ENCODE results near the gene ZNF479. TPM values are rescaled to one million over a fixed set of nuclear protein-coding genes. Genes with fewer than 3 reads are reported as not detected.
"Not testable (repeated sequence)": the region's sequence is repeated elsewhere in the genome, so short reads cannot be mapped to it uniquely, and the experiment has no call there.

Gene ZNF479
- total RNA-seq, 2 experiments from 2014 or later = not detected

DNA sequence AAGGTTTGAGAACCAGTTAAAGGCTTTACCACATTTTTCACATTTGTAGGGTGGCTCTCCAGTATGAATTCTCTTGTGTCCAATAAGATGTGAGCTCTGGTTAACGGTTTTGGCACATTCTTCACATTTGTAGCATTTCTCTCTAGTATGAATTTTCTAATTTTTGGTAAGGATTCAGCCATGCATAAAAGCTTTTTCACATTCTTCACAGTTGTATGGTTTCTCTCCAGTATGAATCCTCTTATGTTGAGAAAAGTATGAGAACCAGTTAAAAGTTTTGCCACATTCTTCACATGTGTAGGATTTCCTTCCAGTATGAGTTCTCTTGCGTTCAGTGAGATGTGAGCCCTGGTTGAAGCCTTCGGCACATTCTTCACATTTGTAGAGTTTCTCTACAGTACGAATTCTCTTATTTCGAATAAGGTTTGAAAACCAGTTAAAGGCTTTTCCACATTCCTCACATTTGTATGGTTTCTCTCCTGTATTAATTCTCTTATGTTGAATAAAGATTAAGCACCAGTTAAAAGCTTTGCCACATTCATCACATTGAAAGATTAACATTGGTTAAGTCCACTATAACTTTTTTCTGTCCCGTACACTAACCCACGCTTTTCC, 33.2 kb upstream of the ZNF479 start:
- Histone ChIP-seq H3K9me2 (ENCODE audit: insufficient read depth, low read length) (no peaks in the 10 kb centered on the region), H3K9me3 (ENCODE audit: low read length) (0 out of 2 replicates have a peak, but pooled peaks cover 7% of the 10 kb centered on the region), H3K79me2 (ENCODE audit: insufficient read depth, low read depth, low read length) (no peaks in the 10 kb centered on the region), H3K27ac (ENCODE audit: low read depth, low read length, poor library complexity, severe bottlenecking) (no peak overlapping the region), H3K4me2 (ENCODE audit: low read length) (no peak overlapping the region), H2AFZ (ENCODE audit: low read length) (no peak overlapping the region), H4K20me1 (ENCODE audit: insufficient read depth, low read length) (no peaks in the 10 kb centered on the region), H3K4me3 (ENCODE audit: low read depth, low read length, poor library complexity, severe bottlenecking) (no peak overlapping the region), H3K4me1 (ENCODE audit: insufficient read depth, low read length, poor library complexity, severe bottlenecking) (no peaks in the 10 kb centered on the region), H3K36me3 (ENCODE audit: insufficient read depth, low read length) (no peaks in the 10 kb centered on the region)
- intact Hi-C loops (cut with micrococcal nuclease; ENCODE audit: unreplicated experiment) = no loop called here
- TF ChIP-seq CTCF (conservative IDR thresholded peaks at IDR 0.05; ENCODE audit: low read length) = no peak
- no peak for TF ChIP-seq EZH2phosphoT487 (IDR thresholded peaks at IDR 0.05; ENCODE audit: borderline replicate concordance, low read depth, low read length)
- CTCF ChIA-PET (ENCODE audit: unreplicated experiment) = no interaction called here
- no TSS peak for BruUV-seq (replicated peaks)
- POLR2A ChIA-PET = no interaction called here
- DNase-seq (ENCODE audit: low spot score) = no peak

GRCh38 chr7:57120123-57120784, 12.0 kb downstream of the ZNF479 start:
- CTCF ChIA-PET (ENCODE audit: unreplicated experiment); H2AFZ ChIP-seq (ENCODE audit: low read length); H3K79me2 ChIP-seq (ENCODE audit: insufficient read depth, low read depth, low read length); H4K20me1 ChIP-seq (ENCODE audit: insufficient read depth, low read length); POLR2A ChIA-PET; H3K27ac ChIP-seq (ENCODE audit: low read depth, low read length, poor library complexity, severe bottlenecking); H3K36me3 ChIP-seq (ENCODE audit: insufficient read depth, low read length); H3K4me1 ChIP-seq (ENCODE audit: insufficient read depth, low read length, poor library complexity, severe bottlenecking); H3K4me3 ChIP-seq (ENCODE audit: low read depth, low read length, poor library complexity, severe bottlenecking); H3K9me3 ChIP-seq (ENCODE audit: low read length); H3K4me2 ChIP-seq (ENCODE audit: low read length); intact Hi-C loops (cut with micrococcal nuclease; ENCODE audit: unreplicated experiment); DNase-seq (ENCODE audit: low spot score); H3K9me2 ChIP-seq (ENCODE audit: insufficient read depth, low read length); BruUV-seq (replicated peaks): not testable (repeated sequence)

Data from OCI-LY7 (cell line).